ENCODE measurements around the gene RABGAP1L. TPM values are rescaled to one million over a fixed set of nuclear protein-coding genes. Genes with fewer than 3 reads are reported as not detected.

The RABGAP1L gene
- total and polyA plus RNA-seq, 5 experiments from 2014 or later, result 36.8 to 93.6 (median 59.8) TPM

DNA sequence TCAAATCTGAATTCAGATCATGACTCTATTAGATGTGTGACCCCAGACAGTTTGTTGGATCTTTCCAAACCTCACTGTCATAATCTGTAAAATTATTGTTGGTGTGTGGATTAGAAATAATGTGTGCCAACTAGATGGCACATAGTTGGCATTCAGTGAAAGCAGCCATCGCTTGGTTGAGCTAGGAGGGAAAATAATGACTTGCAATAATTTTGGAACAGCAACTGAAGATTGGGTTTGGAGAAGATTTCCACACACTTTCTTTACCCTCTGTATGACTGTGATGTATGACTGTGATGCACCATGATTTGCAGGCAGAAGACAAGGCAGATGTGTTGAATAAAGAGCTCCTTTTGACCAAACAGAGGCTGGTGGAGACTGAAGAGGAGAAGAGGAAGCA lies 816.4 kb downstream of the RABGAP1L start:
- Mint-ChIP-seq H3K27ac (peak overlapping the region in 3 of 10 donors; percentile 11 to 60 (median 53)), H3K36me3 (peaks cover 12 to 64% (median 50%) of the 10 kb centered on the region in 3 donors), H3K4me1 (peaks cover 24 to 49% (median 35%) of the 10 kb centered on the region in 4 donors), H3K9me3 (no peaks in the 10 kb centered on the region), H3K4me3 (peak overlapping the region in 1 of 10 donors; percentile 8), H3K27me3 (no peaks in the 10 kb centered on the region)
- ATAC-seq, result no peak
- DNase-seq, result no peak
- POLR2A ChIA-PET, result interaction anchor here (0.6 to 2.6 kb wide), 3 partner anchors 10 to 52 kb away, joined by 3 to 9 read pairs (median 5); no protein-coding TSS in a partner anchor

DNA sequence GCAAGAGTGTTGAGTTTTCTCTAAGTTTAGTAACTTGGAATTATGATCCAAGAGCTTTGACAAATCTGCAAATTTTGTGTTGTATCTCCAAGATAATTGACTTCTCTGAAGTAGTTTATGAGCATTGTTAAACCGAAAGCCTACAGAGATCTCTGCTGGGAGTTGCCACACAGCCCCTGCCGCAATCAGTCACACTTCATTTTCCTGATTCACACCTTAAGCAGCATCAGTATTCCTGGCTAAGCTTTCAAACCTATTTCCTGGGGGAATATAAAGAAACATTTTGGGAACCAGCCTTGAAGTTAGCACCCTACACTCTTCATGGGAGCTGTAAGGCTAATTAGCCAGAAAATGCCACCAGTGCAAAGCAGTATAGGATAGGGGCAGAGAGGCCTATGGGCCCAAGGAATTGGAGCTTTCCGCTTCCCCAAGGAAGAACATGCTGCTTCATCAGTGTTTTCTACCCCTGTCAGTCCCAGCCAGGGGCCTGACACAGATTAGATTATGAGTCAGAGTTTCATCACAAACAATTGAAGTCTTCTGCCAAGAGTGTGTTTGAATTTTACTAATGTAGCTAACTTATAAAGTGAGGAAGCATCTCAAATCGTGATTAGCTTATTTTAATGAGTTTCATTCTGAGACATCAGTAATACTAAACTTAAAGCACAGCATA lies 817.3 kb downstream of the RABGAP1L start:
- Mint-ChIP-seq H3K27ac (peak overlapping the region in 2 of 10 donors; percentile 26 to 57), H3K4me1 (peaks cover 23 to 45% (median 31%) of the 10 kb centered on the region in 4 donors), H3K9me3 (no peaks in the 10 kb centered on the region), H3K4me3 (no peak overlapping the region), H3K27me3 (no peaks in the 10 kb centered on the region), H3K36me3 (peaks cover 16 to 71% (median 52%) of the 10 kb centered on the region in 3 donors)
- ATAC-seq (no peak), DNase-seq (no peak)
- POLR2A ChIA-PET, result interaction anchor here (0.6 to 2.6 kb wide), 6 partner anchors 11 to 98 kb away, joined by 3 to 9 read pairs (median 5); no protein-coding TSS in a partner anchor

DNA sequence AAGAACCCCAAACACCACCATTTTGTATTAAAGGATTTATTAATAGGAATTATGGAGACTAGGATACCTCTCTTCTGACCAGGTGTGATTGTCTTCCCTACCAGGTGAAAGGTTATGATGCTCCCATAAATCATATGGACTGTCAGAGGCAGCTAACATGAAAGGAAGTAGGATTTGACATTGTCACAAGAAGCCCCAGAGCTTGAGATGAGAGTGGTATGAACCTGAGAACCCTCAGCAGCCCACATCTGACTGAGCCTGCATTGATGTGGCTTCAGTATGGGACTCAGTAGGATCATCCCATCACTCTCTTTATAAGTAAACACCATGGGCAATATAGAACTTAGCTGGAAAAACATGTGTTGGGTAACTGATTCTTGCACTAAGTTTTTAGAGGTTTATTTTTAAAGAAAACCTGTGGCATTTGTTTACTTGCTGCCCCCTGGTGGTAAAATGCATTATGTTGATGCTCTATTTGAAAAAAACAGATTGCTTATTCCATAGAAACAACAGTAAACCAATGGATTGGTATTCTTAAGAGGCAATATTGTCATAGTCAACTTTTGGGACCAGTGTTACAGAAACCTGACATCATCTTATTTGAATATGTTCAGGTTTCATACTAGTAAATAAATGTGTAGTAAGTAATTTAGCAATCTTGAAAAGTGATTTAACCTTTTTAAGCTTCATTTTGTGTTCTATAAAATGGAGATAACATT lies 823.8 kb downstream of the RABGAP1L start:
- H3K27me3 Mint-ChIP-seq, result no peaks in the 10 kb centered on the region

DNA sequence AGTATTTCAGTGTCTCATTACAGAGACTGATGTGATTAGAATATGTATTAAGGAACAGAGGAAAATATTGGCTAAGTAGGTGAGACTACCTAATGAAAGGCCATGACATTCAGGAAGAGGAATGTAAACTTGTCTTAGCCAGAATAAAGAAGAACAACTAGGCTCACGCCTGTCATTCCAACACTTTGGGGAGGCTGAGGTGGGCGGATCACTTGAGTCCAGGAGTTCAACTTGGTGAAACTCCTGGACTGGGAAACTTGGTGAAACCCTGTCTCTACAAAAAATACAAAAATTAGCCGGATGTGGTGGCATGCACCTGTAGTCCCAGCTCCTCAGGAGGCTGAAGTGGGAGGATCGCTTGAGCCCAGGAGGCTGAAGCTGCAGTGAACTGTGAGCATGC lies 825.6 kb downstream of the RABGAP1L start:
- H3K27ac Mint-ChIP-seq, result peak overlapping the region in 4 of 10 donors; percentile 9 to 70 (median 66)
- DNase-seq, result no peak
- peaks cover 0 to 3% (median 0%) of the 10 kb centered on the region in 9 donors for H3K9me3 Mint-ChIP-seq
- peaks cover 18 to 41% (median 39%) of the 10 kb centered on the region in 4 donors for H3K4me1 Mint-ChIP-seq
- peak overlapping the region in 1 of 10 donors; percentile 25 for H3K4me3 Mint-ChIP-seq
- POLR2A ChIA-PET, result interaction anchor here (1.3 to 3.0 kb wide), 3 partner anchors 12 to 18 kb away, joined by 5 to 16 read pairs (median 5); no protein-coding TSS in a partner anchor
- ATAC-seq, result no peak
- peaks cover 17 to 43% (median 29%) of the 10 kb centered on the region in 3 donors for H3K36me3 Mint-ChIP-seq
- H3K27me3 Mint-ChIP-seq, result no peaks in the 10 kb centered on the region

More for the DNA sequence above, 823.8 kb downstream of the RABGAP1L start:
- H3K27ac Mint-ChIP-seq, result peak overlapping the region in 8 of 10 donors; percentile 8 to 75 (median 42)
- peak in 1 of 2 donors; percentile 49 for ATAC-seq
- peaks cover 0 to 3% (median 0%) of the 10 kb centered on the region in 9 donors for H3K9me3 Mint-ChIP-seq
- no peak overlapping the region for H3K4me3 Mint-ChIP-seq
- H3K4me1 Mint-ChIP-seq, result peaks cover 9 to 31% (median 28%) of the 10 kb centered on the region in 4 donors
- peaks cover 17 to 51% (median 30%) of the 10 kb centered on the region in 3 donors for H3K36me3 Mint-ChIP-seq
- DNase-seq, result peak in 8 of 10 donors; percentile 28 to 68 (median 53)
- POLR2A ChIA-PET, result interaction anchor here (0.8 to 1.9 kb wide), 8 partner anchors 10 to 105 kb away, joined by 3 to 19 read pairs (median 4); partner anchors contain the start of gene CACYBP

DNA sequence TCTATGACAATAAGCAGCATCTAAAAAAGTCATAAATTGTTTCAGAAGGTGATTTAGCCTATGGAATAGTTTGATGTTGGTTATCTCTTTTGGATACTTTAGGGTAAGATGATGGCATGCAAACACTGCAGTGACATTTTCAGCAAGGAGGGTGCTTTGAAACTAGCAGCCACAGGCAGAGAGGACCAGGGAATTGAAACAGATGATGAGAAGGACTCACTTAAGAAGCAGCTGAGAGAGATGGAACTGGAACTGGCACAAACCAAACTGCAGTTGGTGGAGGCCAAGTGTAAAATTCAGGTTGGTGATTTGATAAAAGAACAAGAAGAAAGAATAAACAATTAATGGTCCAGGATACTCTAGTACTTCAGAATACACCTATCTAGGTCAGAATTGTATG lies 829.2 kb downstream of the RABGAP1L start:
- no peaks in the 10 kb centered on the region for H3K9me3 Mint-ChIP-seq
- DNase-seq, result no peak
- peaks cover 0 to 16% (median 4%) of the 10 kb centered on the region in 3 donors for H3K36me3 Mint-ChIP-seq
- POLR2A ChIA-PET, result interaction anchor here (1.2 to 2.0 kb wide), 3 partner anchors 11 to 189 kb away, joined by 5 to 25 read pairs (median 7); partner anchors contain the start of gene CACYBP
- peaks cover 13 to 39% (median 33%) of the 10 kb centered on the region in 4 donors for H3K4me1 Mint-ChIP-seq
- no peak for ATAC-seq
- peak overlapping the region in 9 of 10 donors; percentile 1 to 97 (median 80) for H3K27ac Mint-ChIP-seq
- H3K27me3 Mint-ChIP-seq, result no peaks in the 10 kb centered on the region
- H3K4me3 Mint-ChIP-seq, result peak overlapping the region in 8 of 10 donors; percentile 5 to 56 (median 36)

DNA sequence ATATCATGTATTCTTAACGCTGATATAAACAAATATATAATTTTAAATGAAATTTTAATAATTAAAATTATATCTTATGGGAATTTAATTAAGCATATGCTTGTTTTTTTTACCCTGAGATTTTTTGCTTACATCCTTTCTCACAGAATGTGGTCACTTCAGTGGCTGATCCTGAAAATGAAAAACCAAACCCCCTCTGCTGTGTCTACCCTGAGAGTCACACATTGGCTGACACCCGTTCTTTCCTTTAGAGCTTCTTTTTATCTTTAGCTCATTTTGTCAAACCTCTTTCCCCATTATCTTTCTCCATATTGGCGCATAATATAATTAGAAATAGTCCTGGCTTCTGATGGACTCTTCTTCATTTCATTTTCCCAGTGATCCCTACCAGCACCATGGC lies 829.7 kb downstream of the RABGAP1L start:
- Mint-ChIP-seq H3K27me3 (no peaks in the 10 kb centered on the region), H3K4me3 (peak overlapping the region; percentile 9 to 87 (median 60)), H3K36me3 (peaks cover 0 to 16% (median 4%) of the 10 kb centered on the region in 3 donors), H3K4me1 (peaks cover 13 to 39% (median 33%) of the 10 kb centered on the region in 4 donors), H3K27ac (peak overlapping the region; percentile 45 to 97 (median 96)), H3K9me3 (no peaks in the 10 kb centered on the region)
- ATAC-seq (no peak), DNase-seq (no peak)
- POLR2A ChIA-PET, result interaction anchor here (1.2 to 2.0 kb wide), 3 partner anchors 10 to 189 kb away, joined by 5 to 25 read pairs (median 7); partner anchors contain the start of gene CACYBP

DNA sequence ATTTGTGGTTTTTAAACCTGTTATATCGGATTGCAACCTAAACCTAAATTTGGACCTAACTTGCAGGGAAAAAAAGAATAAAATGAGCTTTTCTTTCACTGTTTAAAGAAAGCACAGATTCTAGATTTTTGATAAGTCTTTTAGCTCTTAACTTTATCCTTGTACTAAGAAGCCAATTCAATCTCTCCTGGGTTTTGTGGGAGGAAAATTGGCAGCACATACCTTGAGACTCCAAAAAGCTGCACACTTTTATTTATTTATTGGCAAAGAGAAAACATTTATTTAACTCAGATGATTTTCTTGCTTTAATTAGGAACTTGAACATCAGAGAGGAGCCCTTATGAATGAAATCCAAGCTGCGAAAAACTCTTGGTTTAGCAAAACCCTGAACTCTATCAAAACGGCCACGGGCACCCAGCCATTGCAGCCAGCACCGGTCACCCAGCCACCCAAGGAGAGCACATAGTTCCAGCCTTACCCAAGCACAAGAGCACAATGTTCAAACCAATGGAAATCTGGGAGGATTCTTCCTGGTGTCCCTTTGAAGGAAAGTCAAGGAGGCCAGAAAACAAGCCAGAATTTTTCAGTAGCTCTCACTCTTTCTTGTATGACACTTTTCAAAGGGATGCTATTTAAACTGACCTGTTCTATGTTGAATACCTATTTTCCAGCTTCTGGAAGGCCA lies 830.4 kb downstream of the RABGAP1L start:
- peak overlapping the region; percentile 91 to 97 (median 96) for H3K27ac Mint-ChIP-seq
- peaks cover 0 to 16% (median 4%) of the 10 kb centered on the region in 3 donors for H3K36me3 Mint-ChIP-seq
- no peak for ATAC-seq
- H3K4me3 Mint-ChIP-seq, result peak overlapping the region; percentile 71 to 90 (median 85)
- no peaks in the 10 kb centered on the region for H3K27me3 Mint-ChIP-seq
- no peak for DNase-seq
- no peaks in the 10 kb centered on the region for H3K9me3 Mint-ChIP-seq
- POLR2A ChIA-PET, result interaction anchor here (0.5 to 2.0 kb wide), 5 partner anchors 10 to 318 kb away, joined by 3 to 25 read pairs (median 6); partner anchors contain the start of gene CACYBP
- peaks cover 13 to 37% (median 30%) of the 10 kb centered on the region in 4 donors for H3K4me1 Mint-ChIP-seq

DNA sequence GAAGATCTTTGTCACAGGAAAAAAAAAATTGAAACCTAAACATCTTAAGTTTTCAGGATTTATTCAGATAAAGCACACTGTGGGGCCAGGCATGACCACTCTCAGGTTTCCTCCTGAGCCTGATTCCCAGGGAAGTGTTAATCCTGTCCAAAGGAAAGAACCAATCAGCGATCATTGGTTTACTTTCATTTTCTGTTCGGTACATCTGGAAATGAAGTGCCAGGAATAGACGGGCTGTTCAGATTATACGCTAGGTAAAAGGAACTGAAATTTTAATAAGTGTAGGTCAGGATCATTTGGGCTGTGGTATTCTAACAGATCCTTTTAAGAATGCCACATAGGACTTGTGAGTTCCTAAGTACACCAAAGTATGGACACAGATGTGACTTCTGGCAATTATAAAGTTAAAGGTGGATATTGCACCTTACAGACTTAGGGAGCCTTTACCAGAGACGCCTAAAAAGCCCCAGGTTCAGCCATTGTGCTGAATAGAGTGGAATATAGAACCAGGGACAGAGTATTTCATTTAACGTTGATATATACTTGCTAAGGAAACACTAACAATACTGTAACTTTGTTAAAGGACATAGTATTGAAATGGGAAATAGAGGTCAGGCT lies 831.2 kb downstream of the RABGAP1L start:
- peaks cover 0 to 16% (median 4%) of the 10 kb centered on the region in 3 donors for H3K36me3 Mint-ChIP-seq
- peaks cover 11 to 29% (median 23%) of the 10 kb centered on the region in 4 donors for H3K4me1 Mint-ChIP-seq
- H3K27me3 Mint-ChIP-seq, result no peaks in the 10 kb centered on the region
- ATAC-seq (peak; percentile 64 to 70), DNase-seq (peak in 3 of 10 donors; percentile 32 to 40 (median 38))
- H3K9me3 Mint-ChIP-seq, result no peaks in the 10 kb centered on the region
- POLR2A ChIA-PET, result interaction anchor here (1.8 to 2.0 kb wide), 2 partner anchors 9 to 191 kb away, joined by 5 to 25 read pairs; partner anchors contain the start of gene CACYBP
- H3K4me3 Mint-ChIP-seq, result peak overlapping the region; percentile 77 to 90 (median 88)
- peak overlapping the region; percentile 91 to 97 (median 96) for H3K27ac Mint-ChIP-seq

DNA sequence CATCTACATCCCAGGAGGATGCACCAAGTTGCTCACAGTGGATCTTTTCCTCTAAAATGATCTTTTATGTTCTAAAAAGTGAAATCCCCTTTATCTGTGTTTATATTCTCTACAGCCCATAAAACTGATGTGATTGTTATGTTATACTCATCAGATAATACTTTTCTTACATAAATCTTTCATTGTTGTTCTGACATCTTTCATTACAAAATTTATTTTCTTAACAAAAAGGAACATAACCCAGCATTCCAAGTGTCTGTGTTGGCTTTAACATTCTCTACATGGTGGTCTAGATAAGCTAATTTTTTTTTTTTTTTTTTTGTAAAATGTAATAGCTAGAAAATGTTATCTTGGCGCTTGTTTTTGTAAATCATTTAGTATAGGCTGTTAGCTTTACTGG lies 832.2 kb downstream of the RABGAP1L start:
- peaks cover 0 to 18% (median 4%) of the 10 kb centered on the region in 3 donors for H3K36me3 Mint-ChIP-seq
- peaks cover 11 to 27% (median 18%) of the 10 kb centered on the region in 4 donors for H3K4me1 Mint-ChIP-seq
- H3K27ac Mint-ChIP-seq, result peak overlapping the region in 7 of 10 donors; percentile 31 to 67 (median 50)
- no peak for DNase-seq
- no peaks in the 10 kb centered on the region for H3K9me3 Mint-ChIP-seq
- POLR2A ChIA-PET, result interaction anchor here (1.0 to 1.4 kb wide), 3 partner anchors 26 to 192 kb away, joined by 3 to 4 read pairs (median 3); partner anchors contain the start of gene MRPS14
- H3K4me3 Mint-ChIP-seq, result peak overlapping the region in 2 of 10 donors; percentile 10 to 24
- no peaks in the 10 kb centered on the region for H3K27me3 Mint-ChIP-seq
- ATAC-seq, result no peak

DNA sequence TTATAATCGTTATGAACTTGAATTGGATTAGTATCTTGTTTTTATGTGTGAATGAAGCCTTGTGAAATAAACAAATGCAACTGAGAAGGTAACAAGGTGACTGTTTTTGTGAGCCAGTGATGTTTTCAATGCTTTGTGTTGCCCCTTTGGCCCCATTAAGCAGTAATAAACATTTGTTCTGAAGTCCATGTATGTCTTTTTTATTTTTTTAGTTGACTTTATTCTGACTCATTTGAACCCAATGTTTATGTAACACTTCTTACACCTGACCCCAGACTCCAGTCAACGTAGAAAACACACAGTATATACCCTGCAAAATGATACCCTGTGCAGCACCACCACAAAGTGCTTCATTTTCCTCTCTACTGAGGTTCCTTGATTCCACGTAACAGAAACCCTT lies 835.8 kb downstream of the RABGAP1L start:
- ATAC-seq, result no peak
- Mint-ChIP-seq H3K27ac (peak overlapping the region in 1 of 10 donors; percentile 61), H3K9me3 (no peaks in the 10 kb centered on the region), H3K36me3 (peaks cover 0 to 6% (median 0%) of the 10 kb centered on the region in 3 donors), H3K27me3 (no peaks in the 10 kb centered on the region), H3K4me3 (no peak overlapping the region), H3K4me1 (peaks cover 0 to 20% (median 11%) of the 10 kb centered on the region in 4 donors)
- POLR2A ChIA-PET, result interaction anchor here (1.0 to 6.3 kb wide), 2 partner anchors 12 to 27 kb away, joined by 3 to 204 read pairs; no protein-coding TSS in a partner anchor
- no peak for DNase-seq

DNA sequence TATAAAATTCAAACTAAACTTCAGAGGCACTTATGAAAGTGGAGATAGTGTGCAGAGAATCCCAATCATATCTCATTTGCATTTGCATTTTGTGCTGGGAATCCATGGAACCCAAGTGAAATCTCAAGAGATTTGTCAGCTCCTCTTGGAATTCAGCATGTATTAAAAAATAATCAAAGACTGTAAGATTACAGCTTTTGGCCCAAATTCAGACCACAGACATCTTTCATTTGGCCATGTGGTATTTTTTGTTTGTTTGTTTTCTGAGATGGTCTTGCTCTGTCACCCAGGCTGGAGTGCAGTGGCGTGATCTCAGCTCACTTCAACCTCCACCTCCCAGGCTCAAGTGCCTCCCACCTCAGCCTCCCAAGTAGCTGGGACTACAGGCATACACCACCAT lies 836.6 kb downstream of the RABGAP1L start:
- POLR2A ChIA-PET, result interaction anchor here (1.0 to 6.3 kb wide), 2 partner anchors 13 to 28 kb away, joined by 3 to 204 read pairs; no protein-coding TSS in a partner anchor
- ATAC-seq, result no peak

More for the DNA sequence above, 836.6 kb downstream of the RABGAP1L start:
- no peaks in the 10 kb centered on the region for H3K9me3 Mint-ChIP-seq
- H3K4me1 Mint-ChIP-seq, result peaks cover 7 to 18% (median 13%) of the 10 kb centered on the region in 4 donors
- no peak overlapping the region for H3K4me3 Mint-ChIP-seq
- no peak for DNase-seq
- H3K27me3 Mint-ChIP-seq, result no peaks in the 10 kb centered on the region
- H3K36me3 Mint-ChIP-seq, result peaks cover 0 to 6% (median 0%) of the 10 kb centered on the region in 3 donors
- H3K27ac Mint-ChIP-seq, result peak overlapping the region in 3 of 10 donors; percentile 5 to 65 (median 54)

Data from naive thymus-derived CD8-positive, alpha-beta T cell (primary cell).